DLD1 (cell line): Measurements from ENCODE around the gene LPAR3.
"Not testable (repeated sequence)": the region's sequence is repeated elsewhere in the genome, so short reads cannot be mapped to it uniquely, and the experiment has no call there.

Source experiments
- in situ Hi-C: cut with HindIII; loops from 2 replicates; pipeline ENCODE4 v1.10.0; 2017; ENCODE audit warnings: low sequenced_read_pairs

The LPAR3 gene

DNA sequence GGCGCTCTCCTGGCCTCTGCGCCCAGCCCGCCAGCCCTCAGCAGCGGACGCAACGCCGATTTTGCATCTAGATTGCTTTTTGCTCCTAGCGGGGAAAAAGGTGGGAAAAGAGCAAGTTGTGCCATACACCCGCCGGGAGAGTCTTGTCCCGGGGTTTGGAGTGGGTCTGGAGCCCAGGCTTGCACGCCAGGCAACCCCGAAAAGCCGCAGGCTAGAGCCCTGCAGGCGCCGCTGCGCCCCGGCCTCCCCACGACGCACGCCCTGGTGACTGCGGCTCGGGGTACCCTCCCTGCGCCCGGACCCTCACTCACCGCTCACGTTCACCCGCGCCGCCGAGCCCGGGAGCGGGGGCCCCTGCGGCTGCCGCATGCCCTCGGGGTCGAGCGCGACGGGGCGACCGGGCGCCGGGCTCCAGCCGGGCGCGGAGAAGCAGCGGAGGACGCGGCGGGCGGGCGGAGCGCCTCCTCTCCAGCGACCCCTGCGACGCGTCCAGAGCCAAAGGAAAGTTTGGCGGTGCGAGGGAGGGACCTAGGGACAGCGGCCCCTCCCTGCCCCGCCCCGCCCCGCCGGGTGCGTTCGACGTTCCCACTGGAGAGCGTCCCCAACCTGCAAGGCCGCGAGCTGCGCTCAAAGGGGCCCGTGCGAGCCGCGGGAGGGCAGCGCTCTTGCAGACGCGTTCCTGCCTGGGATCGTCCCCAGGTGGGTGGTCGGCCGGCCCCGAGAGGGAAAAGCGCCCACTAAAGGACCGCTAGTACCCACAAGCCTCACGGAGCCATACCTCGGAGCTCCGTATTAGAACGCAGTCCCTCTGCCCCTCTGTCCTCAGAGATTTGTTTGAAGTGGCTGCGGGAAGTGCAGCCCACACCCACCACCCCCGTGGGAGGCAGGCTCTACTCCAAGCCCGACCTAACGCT, at the start of gene LPAR3:
Gene LPAR3 (minus strand): TSS at position 502 of the 914 bp plus-strand sequence. CDS start 27,086 bp downstream, outside the sequence.
- in situ Hi-C loops: no loop called here

GRCh38 chr1:84941843-84942242, 48.8 kb upstream of the LPAR3 start:
- in situ Hi-C loops: no loop called here

GRCh38 chr1:84940481-84940880, 47.5 kb upstream of the LPAR3 start:
- in situ Hi-C loops: no loop called here

DNA sequence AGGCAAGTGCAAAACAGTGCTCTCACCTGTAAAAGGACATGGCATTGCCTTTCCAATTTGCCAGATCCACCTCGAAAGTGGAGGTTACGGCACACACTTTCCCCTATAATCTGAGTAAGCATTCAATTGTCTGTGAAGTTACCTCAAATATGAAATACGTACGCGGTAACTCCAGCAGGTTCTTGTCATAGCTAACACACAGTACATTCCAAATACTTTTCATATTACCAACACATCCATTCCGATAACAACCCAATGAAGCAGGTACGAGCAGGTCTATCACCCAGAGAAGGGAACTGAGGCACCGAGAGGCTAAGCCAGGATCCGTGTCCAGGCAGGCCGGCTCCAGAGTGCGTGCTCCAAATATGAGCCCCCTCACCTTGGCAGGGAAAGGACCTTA, 46.8 kb upstream of the LPAR3 start:
- in situ Hi-C loops: no loop called here

GRCh38 chr1:84939151-84939550, 46.1 kb upstream of the LPAR3 start:
- in situ Hi-C loops: no loop called here

DNA sequence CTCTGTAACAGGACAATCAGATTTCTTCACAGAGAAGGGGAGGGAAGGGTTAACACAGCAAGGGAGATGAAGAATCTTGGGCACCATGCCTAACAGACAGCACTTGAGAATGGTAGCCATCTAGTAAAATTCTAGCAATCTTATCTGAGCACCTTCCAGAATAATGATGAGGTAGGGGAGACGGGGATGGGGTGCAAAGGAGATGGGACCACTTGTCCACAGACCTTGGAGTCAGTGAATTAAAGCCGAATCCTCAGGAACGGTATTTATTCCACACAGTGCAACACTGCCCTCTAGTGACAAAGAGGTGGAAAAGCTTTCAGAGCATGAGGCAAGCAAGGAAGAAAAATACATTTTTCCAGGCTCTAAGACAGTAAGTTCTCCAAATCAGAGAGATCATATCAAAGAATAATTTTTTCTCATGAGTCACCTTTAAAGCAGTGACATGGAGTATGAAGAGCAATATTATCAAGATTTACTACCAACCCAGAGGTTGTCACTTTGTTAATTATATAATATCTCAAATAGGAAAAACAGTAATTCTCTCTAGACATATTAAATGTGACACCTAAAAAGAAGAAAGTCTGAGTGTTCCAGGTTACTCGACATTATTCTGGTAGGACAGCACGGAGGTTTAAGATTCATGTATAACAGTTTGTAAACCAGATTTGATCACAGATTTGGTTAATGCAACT, 43.3 kb upstream of the LPAR3 start:
- in situ Hi-C loops: no loop called here

DNA sequence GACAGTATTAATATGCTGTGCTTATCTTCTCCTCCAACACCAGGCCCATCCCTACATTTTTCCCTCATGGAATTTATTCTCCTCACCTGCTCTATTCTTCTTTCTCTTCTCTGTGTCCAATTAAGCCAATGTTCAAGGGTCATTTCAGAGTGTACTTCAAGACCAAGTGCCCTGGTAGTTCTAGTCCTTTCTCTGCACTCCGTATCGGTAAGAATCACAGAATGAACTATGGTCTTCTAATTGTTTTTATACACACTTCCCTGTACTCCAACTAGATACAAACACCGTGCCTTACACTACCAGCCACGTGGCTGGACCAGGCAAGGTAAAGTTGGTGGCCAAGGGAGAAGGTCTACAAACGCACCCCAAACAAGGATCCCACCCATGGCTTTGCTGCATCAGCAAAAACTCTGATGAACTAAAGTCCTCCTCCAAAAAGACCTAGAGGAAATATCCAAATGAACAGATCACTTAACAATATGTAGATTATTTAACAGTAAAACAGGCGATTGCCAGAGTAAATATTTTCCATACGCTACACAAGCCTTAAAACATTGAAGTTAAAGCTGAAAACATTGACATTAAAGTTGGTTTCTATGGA, 40.1 kb upstream of the LPAR3 start:
- in situ Hi-C loops: no loop called here

GRCh38 chr1:84930831-84931230, 37.8 kb upstream of the LPAR3 start:
- in situ Hi-C loops: no loop called here

GRCh38 chr1:84930329-84930728, 37.3 kb upstream of the LPAR3 start:
- in situ Hi-C loops: no loop called here

DNA sequence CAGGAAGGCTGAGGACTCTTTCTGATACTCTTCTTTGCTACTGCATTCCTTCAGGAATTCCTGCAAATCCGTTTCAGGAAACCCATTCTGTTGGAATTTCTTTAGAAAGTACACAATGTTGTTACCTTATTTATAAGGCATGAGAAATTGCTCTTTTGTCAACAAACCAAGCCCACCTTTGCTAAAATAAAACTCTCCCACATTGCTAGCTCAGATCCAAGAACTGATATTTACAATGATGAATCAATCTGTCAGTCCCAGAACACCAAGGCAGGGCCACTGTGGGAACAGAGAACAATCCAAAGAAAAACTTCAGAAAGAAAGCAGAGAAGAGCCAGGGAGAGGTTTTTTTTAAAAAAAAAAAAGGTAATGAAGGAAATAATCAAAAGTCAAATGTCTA, 36.6 kb upstream of the LPAR3 start:
- in situ Hi-C loops: no loop called here

GRCh38 chr1:84928979-84929378, 36.0 kb upstream of the LPAR3 start:
- in situ Hi-C loops: no loop called here

DNA sequence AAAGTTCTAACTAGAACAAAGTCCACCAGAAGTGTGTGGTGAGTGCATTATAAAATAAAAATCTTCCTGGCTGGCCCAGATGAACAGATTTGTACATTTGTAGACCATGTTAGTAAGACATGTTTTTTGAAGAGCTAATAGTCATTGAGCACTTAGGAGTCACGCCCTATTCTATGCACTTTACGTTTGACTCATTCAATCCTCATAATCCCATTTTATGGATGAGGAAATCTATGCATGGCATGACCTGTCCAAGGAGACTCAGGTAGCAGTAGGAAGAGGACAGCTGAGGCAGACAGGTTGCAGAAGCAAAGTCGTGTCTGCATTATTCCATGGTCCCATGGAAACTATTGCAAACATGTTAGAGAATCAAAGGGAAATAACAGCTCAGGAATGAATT, 30.3 kb upstream of the LPAR3 start:
- in situ Hi-C loops: no loop called here

DNA sequence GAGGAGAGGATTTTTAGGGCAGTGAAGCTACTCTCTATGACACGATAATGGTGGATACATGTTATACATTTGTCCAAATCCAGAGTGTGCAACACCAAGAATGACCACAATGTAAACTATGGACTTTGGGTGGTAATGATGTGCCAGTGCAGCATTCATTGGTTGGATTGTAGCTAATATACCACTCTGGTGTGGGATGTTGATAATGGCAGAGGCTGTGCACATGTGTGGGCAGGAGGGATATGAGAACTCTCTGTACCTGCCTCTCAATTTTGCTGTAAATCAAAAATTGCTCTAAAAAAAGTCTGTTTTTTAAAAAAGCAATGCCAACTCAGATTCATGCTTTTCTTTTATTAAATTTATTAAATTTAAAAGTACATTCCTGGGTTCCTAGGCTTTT, 27.2 kb upstream of the LPAR3 start:
- in situ Hi-C loops: no loop called here

DNA sequence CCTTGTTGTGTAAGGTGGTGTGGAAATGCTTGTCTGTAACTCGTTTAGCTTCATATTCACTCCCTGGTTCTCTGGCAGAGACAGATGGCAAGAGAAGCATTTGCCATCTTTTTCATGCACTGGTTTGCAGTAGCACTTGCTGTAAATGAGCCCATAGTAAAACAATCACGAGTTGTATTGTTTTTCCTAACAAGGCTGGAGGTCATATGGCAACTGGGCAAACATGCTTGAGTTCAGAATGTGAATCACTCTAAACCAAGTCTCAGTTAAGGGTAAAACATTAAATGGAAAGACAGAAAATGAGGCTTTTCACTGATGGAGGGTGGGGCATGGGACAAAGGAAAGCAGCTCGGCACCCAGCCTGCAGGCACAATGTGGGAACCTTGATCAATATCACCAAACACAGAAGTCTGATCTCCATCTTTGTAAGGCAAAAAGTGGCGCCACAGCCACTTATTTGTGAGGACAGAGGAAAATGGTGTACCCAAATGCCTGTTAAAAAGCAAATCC, 26.5 kb upstream of the LPAR3 start:
- in situ Hi-C loops: no loop called here

DNA sequence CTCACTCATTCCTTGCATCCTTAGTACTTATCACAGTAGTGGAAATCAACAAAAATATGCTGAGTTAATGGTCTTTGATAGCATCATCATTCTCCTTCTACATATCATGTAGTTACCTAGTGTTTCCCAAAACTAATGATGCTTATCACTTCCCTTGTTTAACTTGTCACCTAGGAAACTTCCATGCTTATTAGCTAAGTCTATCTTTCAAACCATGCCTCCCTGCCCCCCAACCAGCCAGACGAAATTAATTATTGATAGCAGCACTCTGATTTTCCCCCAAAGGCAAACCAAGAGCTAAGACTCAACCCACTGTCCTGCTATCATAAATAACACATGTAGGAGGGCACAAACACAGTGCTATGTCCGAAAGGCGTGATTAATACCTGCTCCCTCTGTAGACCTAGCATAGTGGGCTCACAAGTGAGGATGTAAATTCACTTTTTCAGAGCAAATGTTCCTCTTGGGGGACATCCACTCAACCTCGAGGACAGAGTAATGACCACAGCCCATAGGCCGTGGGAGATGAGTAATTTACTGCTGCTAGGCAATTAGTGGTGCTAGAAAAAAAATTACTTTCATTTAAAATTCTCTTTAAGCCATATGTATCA, 25.8 kb upstream of the LPAR3 start:
- in situ Hi-C loops: no loop called here

- in situ Hi-C loops: no loop called here
These were observed 23.9 kb upstream of the LPAR3 start for GRCh38 chr1:84916897-84917296.

DNA sequence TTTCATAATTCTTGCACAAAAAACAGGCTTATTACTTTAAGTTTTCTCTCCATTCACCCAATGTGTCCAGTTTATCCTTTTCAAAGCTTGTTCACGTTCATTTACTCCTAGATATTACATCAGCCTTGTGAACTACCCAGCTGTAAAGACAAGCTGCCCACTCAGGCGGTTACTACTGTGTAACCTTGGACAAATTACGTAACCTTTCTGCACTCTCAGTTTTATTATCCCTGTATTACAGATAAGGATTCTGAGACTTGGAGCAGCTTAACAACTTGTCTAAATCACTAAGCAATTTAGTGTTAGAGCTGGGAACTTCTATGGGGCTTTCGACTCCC, 20.5 kb upstream of the LPAR3 start:
- in situ Hi-C loops: no loop called here

- in situ Hi-C loops: no loop called here
These were observed 19.9 kb upstream of the LPAR3 start for GRCh38 chr1:84912726-84913554.

GRCh38 chr1:84908746-84909464, 15.9 kb upstream of the LPAR3 start:
- in situ Hi-C loops: not testable (repeated sequence)
